Measurements from ENCODE around the gene TTC23. TPM values are rescaled to one million over a fixed set of nuclear protein-coding genes. Genes with fewer than 3 reads are reported as not detected.

The TTC23 gene
- total and polyA plus RNA-seq, 2 donors (not counting 3 experiments of a cell fraction or from before 2014, with no cell fraction given), result 4.1 to 27.3 TPM

DNA sequence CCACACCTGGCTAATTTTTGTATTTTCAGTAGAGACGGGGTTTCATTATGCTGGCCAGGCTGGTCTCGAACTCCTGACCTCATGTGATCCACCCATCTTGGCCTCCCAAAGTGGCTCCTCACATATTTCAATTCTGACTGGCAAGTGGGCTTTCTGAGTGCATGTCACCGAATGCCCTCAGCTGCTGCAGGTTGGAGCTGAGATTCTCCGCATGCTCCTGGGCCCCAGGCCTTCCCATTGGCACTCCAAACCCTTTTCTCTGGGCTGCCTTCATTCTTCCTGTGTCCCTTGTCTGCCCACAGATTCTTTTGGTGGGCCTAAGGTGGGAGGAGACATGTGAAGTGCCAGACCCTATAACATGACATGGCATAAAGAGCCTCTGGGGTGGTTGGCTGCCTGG is 77.2 kb downstream of the TTC23 start:
- Histone ChIP-seq H4K20me1 (replicated peaks; ENCODE audit: control insufficient read depth, extremely low read depth, insufficient read depth, low read length) (no peaks in the 10 kb centered on the region), H3K9me3 (replicated peaks; ENCODE audit: control insufficient read depth, insufficient read depth, low read length) (no peaks in the 10 kb centered on the region), H3K79me2 (ENCODE audit: control insufficient read depth, insufficient read depth, low read length) (no peaks in the 10 kb centered on the region), H3K36me3 (ENCODE audit: control insufficient read depth in 2 of 2, extremely low read depth in 1 of 2, insufficient read depth in 2 of 2, low read length in 2 of 2) (peaks cover 0 to 3% of the 10 kb centered on the region in 2 experiments), H3K4me3 (replicated peaks in 1 of 3; ENCODE audit: insufficient read depth in 1 of 3, low read depth in 1 of 3, low read length in 3 of 3) (no peak overlapping the region), H3K27ac (ENCODE audit: insufficient read depth, low read depth, low read length) (no peak overlapping the region), H3K4me2 (ENCODE audit: insufficient read depth, low read length) (no peak overlapping the region), H3K4me1 (ENCODE audit: control insufficient read depth, extremely low read depth, insufficient read depth, low read length) (peaks cover 2% of the 10 kb centered on the region), H3K27me3 (ENCODE audit: control insufficient read depth in 2 of 2, insufficient read depth in 2 of 2, low read length in 2 of 2) (no peaks in the 10 kb centered on the region), H3K9ac (replicated peaks; ENCODE audit: extremely low read depth, insufficient read depth, low read length) (no peak overlapping the region), H3K9me1 (replicated peaks; ENCODE audit: control insufficient read depth, extremely low read depth, insufficient read depth, low read length) (no peaks in the 10 kb centered on the region), H2AFZ (ENCODE audit: low read depth, low read length) (no peak overlapping the region)
- ChIA-PET CTCF (no interaction called here), POLR2A (no interaction called here)
- no peak for DNase-seq (ENCODE audit: low read depth, low spot score)
- dilution Hi-C loops (cut with MboI; ENCODE audit: extremely low pct_ligation_motif_present, low sequenced_read_pairs), result no loop called here
- no peak for FAIRE-seq
- intact Hi-C loops (cut with micrococcal nuclease), result no loop called here
- BruUV-seq (replicated peaks), result no TSS peak
- TF ChIP-seq GATA2 (IDR thresholded peaks at IDR 0.05; ENCODE audit: insufficient read depth, insufficient read length, low read depth, low read length) (no peak), POLR2A (IDR thresholded peaks at IDR 0.05; ENCODE audit: low read depth, low read length) (no peak), EZH2 (IDR thresholded peaks at IDR 0.05; ENCODE audit: borderline replicate concordance, low read depth, low read length, severe bottlenecking) (no peak), POLR2AphosphoS5 (IDR thresholded peaks at IDR 0.05; ENCODE audit: insufficient read depth, low read depth, low read length) (no peak), JUN (IDR thresholded peaks at IDR 0.05; ENCODE audit: borderline replicate concordance, insufficient read depth, insufficient read length, low read depth) (no peak), FOS (IDR thresholded peaks at IDR 0.05; ENCODE audit: borderline replicate concordance, insufficient read depth, low read length) (no peak), MYC (IDR thresholded peaks at IDR 0.05; ENCODE audit: low read depth, low read length) (no peak)
- TF ChIP-seq, protein P1, sequence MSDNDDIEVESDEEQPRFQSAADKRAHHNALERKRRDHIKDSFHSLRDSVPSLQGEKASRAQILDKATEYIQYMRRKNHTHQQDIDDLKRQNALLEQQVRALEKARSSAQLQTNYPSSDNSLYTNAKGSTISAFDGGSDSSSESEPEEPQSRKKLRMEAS (IDR thresholded peaks at IDR 0.05; ENCODE audit: insufficient read depth, insufficient read length), result no peak
- TF ChIP-seq, protein P2, sequence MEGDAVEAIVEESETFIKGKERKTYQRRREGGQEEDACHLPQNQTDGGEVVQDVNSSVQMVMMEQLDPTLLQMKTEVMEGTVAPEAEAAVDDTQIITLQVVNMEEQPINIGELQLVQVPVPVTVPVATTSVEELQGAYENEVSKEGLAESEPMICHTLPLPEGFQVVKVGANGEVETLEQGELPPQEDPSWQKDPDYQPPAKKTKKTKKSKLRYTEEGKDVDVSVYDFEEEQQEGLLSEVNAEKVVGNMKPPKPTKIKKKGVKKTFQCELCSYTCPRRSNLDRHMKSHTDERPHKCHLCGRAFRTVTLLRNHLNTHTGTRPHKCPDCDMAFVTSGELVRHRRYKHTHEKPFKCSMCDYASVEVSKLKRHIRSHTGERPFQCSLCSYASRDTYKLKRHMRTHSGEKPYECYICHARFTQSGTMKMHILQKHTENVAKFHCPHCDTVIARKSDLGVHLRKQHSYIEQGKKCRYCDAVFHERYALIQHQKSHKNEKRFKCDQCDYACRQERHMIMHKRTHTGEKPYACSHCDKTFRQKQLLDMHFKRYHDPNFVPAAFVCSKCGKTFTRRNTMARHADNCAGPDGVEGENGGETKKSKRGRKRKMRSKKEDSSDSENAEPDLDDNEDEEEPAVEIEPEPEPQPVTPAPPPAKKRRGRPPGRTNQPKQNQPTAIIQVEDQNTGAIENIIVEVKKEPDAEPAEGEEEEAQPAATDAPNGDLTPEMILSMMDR (IDR thresholded peaks at IDR 0.05; ENCODE audit: extremely low read depth in 1 of 2, insufficient read depth in 1 of 2, low read depth in 1 of 2, low read length in 2 of 2), result no peak

All from endothelial cell of umbilical vein (primary cell).